AG04449 (cell line): ENCODE measurements around the gene ADAMTSL1.

Experiments
- CTCF ChIA-PET: fragments of 350-600 bp; formaldehyde crosslinking; extraction: SDS; loops from one replicate; lab custom pipeline; 2021; ENCODE audit warnings: antibody characterized with exemption; lab: Yijun Ruan, JAX
- POLR2A ChIA-PET: fragments of 400-600, 350-600 bp; formaldehyde crosslinking; extraction: SDS; loops from one replicate; lab custom pipeline; 2020; ENCODE audit warnings: antibody characterized with exemption, inconsistent platforms; lab: Yijun Ruan, JAX
- DNase-seq: peaks from one replicate; pipeline ENCODE4 v3.0.0-alpha.2; 2010; ENCODE audit warnings: low read depth, low spot score
- H3K4me3 ChIP-seq: 2 replicates; pipeline ENCODE4 v1.5.1; 2011; ENCODE audit warnings: low read depth, mild to moderate bottlenecking, control low read depth, low read length
- TF ChIP-seq, protein P1 (sequence below): IDR thresholded peaks from one replicate; pipeline ENCODE4 v1.5.1; 2011; ENCODE audit warnings: mild to moderate bottlenecking, moderate library complexity, low read length, control low read depth, inconsistent platforms; ENCODE audit not compliant: insufficient read depth; ENCODE audit errors: missing control alignments

The ADAMTSL1 gene

DNA sequence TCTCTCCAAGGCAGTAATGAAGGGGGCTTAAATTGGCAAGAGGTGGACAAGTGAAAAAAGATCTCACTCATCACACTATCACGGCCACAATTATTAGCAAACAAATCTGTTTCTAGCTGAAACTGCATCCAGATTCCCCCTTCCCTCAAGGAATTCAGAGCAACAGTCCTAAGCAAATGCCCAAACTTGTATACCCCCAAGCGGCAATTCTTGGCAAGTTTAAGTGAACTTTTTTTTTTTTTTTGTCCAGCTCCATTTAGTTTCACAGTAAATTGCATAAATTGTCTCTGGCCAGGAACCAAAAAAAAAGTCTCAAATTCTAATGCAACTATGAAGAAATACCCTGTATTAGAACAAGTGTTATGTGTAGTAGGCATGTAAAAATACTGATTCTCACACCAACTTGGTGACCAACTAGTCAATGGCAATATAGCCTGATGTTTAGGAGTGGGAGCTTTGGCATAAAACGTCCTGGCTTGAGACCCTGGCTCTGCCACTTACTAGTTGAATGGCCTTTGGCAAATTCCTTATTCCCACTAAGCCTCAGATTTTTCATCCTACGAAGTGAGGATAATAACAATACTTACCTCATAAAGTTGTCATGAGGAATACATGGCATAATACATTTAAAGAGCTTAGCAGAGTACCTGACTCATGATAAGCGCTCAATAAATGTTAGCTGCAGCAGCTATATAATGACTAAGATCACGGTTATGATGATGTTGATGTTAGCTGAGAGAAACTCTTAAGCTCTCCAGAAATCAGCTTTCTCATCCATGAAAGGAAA lies 193.2 kb downstream of the ADAMTSL1 start:
- TF ChIP-seq, protein P1, sequence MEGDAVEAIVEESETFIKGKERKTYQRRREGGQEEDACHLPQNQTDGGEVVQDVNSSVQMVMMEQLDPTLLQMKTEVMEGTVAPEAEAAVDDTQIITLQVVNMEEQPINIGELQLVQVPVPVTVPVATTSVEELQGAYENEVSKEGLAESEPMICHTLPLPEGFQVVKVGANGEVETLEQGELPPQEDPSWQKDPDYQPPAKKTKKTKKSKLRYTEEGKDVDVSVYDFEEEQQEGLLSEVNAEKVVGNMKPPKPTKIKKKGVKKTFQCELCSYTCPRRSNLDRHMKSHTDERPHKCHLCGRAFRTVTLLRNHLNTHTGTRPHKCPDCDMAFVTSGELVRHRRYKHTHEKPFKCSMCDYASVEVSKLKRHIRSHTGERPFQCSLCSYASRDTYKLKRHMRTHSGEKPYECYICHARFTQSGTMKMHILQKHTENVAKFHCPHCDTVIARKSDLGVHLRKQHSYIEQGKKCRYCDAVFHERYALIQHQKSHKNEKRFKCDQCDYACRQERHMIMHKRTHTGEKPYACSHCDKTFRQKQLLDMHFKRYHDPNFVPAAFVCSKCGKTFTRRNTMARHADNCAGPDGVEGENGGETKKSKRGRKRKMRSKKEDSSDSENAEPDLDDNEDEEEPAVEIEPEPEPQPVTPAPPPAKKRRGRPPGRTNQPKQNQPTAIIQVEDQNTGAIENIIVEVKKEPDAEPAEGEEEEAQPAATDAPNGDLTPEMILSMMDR, result no peak
- ChIA-PET POLR2A (interaction anchor here (0.9 kb wide), 1 partner anchor 178 kb away, joined by 4 read pairs; no protein-coding TSS in a partner anchor), CTCF (interaction anchor here (1.0 to 1.7 kb wide), 2 partner anchors 17 to 22 kb away, joined by 3 to 4 read pairs; no protein-coding TSS in a partner anchor)
- no peak overlapping the region for H3K4me3 ChIP-seq
- no peak for DNase-seq

DNA sequence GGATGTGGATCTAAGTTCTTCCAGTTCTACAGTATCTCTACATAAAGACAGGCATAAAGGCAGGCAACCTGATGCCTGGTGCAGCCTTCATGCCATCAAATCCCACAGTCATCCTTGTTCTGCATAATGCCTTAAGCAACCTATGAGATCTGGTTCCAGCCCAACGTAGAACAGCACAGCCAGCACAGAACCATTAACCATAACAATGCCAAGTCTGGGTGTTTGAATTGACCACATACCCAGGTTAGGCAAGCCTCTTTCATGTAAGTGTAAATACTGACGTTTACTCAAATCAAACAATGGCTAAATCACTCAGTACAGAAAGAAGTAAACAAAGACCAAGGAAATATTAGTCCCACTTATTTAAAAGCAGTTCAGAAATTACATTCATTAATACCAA lies 195.0 kb downstream of the ADAMTSL1 start:
- DNase-seq, result no peak
- ChIA-PET CTCF (no interaction called here), POLR2A (no interaction called here)
- no peak overlapping the region for H3K4me3 ChIP-seq
- TF ChIP-seq, protein P1, result no peak

DNA sequence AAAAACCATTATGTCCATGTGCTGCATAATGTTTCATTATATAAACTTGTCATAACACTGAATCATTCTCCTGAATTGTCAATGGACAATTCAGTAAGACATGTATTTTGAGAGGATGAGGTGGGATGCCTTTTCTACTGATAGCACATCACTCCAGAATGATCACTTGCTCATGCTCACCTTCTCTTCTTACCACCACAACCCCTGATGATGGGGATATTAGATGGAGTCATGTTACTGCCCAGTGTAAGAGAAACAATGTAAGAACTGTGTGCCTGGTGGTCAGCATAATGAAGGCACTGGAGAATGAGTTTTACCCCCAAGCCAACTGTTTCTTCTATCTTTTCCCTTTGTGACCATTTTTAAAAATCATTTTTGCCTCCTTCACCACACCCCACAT lies 198.8 kb downstream of the ADAMTSL1 start:
- H3K4me3 ChIP-seq, result no peak overlapping the region
- ChIA-PET CTCF (interaction anchor here (0.7 kb wide), 1 partner anchor 10 kb away, joined by 3 read pairs; no protein-coding TSS in a partner anchor), POLR2A (no interaction called here)
- DNase-seq, result no peak
- TF ChIP-seq, protein P1, result no peak

DNA sequence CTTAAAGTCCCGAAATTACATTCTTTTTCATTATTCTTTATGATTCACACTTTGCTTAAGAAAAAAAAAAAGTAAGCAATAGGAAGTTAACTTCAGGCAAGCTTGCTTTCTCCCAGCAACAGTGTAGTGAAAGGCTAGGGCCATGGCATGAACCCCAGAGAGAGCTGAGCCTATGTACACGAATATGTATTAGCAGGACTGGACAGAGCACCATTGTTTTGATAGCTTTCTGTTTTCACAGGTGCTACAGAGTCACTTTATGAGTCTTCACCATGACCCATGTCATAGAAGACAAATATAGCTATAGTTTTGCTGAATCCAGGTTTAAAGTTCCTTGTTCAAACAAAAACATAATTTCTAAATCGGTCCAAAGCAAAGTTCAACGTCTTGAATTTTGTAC lies 199.2 kb downstream of the ADAMTSL1 start:
- ChIA-PET POLR2A (no interaction called here), CTCF (interaction anchor here (0.7 kb wide), 1 partner anchor 11 kb away, joined by 3 read pairs; no protein-coding TSS in a partner anchor)
- H3K4me3 ChIP-seq, result no peak overlapping the region
- no peak for DNase-seq
- TF ChIP-seq, protein P1, result no peak

DNA sequence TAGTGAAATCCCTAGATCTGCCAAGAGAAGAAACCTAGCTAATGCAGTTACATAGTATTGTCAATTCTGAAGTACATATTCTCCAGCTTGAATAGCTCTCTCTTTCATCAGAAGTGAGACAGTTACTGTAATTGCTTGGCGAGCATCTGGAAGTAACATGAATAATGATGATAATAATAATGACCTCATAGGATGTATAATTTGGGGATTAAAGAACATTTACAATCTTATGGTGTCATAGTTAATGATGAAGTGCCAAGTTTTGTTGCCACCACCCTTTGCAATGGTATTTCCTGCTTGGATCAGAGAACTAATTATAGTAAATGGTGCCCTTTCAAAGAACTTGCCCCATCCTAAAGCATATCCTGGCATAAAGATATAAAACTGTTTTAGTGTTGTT lies 201.4 kb downstream of the ADAMTSL1 start:
- CTCF ChIA-PET, result no interaction called here
- no peak for DNase-seq
- H3K4me3 ChIP-seq, result no peak overlapping the region
- TF ChIP-seq, protein P1, result no peak
- POLR2A ChIA-PET, result no interaction called here

DNA sequence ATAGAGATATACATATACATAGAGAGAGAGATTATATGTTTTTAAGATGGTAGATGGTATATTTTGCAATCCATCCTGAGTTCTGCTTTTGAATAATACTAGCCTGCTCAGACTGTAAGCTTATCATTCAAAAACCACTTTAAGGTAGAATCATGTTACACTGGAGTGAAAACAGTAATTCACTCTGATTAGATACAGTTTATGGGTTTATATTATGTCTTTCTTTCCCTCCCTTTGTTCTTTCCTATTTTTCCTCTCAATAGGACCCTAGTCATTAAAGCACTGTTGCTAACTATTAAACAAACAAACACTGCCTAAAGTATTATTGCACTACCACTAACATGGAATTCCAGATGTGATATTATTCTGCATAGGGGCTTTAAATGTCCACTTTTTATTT lies 202.0 kb downstream of the ADAMTSL1 start:
- TF ChIP-seq, protein P1, result no peak
- ChIA-PET CTCF (no interaction called here), POLR2A (no interaction called here)
- H3K4me3 ChIP-seq, result no peak overlapping the region
- DNase-seq, result no peak
